Measurements from ENCODE around the gene IRF6.

GRCh38 chr1:209758400-209758799 is 47.5 kb downstream of the IRF6 start:
- TF ChIP-seq CTCF (IDR thresholded peaks at IDR 0.05; ENCODE audit: insufficient read depth, low read depth, low read length) = no peak
- TF ChIP-seq EZH2 (IDR thresholded peaks at IDR 0.05; ENCODE audit: insufficient read depth, low read length) = no peak
